Lower leg skin (tissue), 3 donors: ENCODE data around the gene LRP1B.

ENCODE experiments used
- CTCF ChIP-seq, 3 donors: fragments of 450-650 bp; IDR thresholded peaks; one replicate each; pipeline ENCODE4 v1.5.1; 2016; ENCODE audit warnings: antibody characterized with exemption in 3 of 3, mild to moderate bottlenecking in 3 of 3, moderate library complexity in 2 of 3
- POLR2A ChIP-seq, 2 donors: fragments of 450-650 bp; IDR thresholded peaks; one replicate each; pipeline ENCODE4 v1.6.1; 2016 to 2017; ENCODE audit warnings: antibody characterized with exemption in 2 of 2, mild to moderate bottlenecking in 1 of 2, moderate library complexity in 1 of 2

- no peak for TF ChIP-seq CTCF (IDR thresholded peaks at IDR 0.05)
- TF ChIP-seq POLR2A (IDR thresholded peaks at IDR 0.05), result no peak
These were observed 520.1 kb downstream of the LRP1B start for GRCh38 chr2:141610564-141611175.
